Dedifferentiated amniotic fluid mesenchymal stem cell (primary cell): ENCODE measurements around the gene ALG6.
A peak's percentile ranks its signal among the peaks of the same experiment; 100 is the strongest.

ENCODE experiments used
- DNase-seq: peaks from one replicate; pipeline ENCODE4 v3.0.0-alpha.2; 2016; ENCODE audit errors: extremely low spot score

The ALG6 gene

GRCh38 chr1:63367215-63368103 lies at the start of gene ALG6:
Gene ALG6, plus strand, starts transcription at chr1:63367627. Its CDS starts 3,351 bp downstream, at chr1:63370978.
- peak; percentile 83 for DNase-seq

- DNase-seq, result no peak
These were observed 49.6 kb upstream of the ALG6 start for GRCh38 chr1:63317817-63318152.

- DNase-seq, result no peak
These were observed 49.0 kb upstream of the ALG6 start for GRCh38 chr1:63318201-63318979.

GRCh38 chr1:63319046-63320021 lies 48.1 kb upstream of the ALG6 start:
- DNase-seq, result no peak

- no peak for DNase-seq
These were observed 47.3 kb upstream of the ALG6 start for GRCh38 chr1:63320022-63320721.

- no peak for DNase-seq
These were observed 46.2 kb upstream of the ALG6 start for GRCh38 chr1:63321066-63321784.

GRCh38 chr1:63321785-63322113 lies 45.7 kb upstream of the ALG6 start:
- no peak for DNase-seq

- DNase-seq, result no peak
These were observed 45.1 kb upstream of the ALG6 start, which contains the start of gene FOXD3 for GRCh38 chr1:63322114-63322943. Gene FOXD3, plus strand, starts transcription at chr1:63322567. Its CDS starts 492 bp downstream, at chr1:63323059.

GRCh38 chr1:63322944-63323864 lies 44.2 kb upstream of the ALG6 start:
- no peak for DNase-seq

GRCh38 chr1:63323865-63324778 lies 43.3 kb upstream of the ALG6 start:
- no peak for DNase-seq

GRCh38 chr1:63324779-63325119 lies 42.7 kb upstream of the ALG6 start:
- DNase-seq, result no peak

- no peak for DNase-seq
These were observed 42.0 kb upstream of the ALG6 start for GRCh38 chr1:63325279-63325985.

- no peak for DNase-seq
These were observed 41.3 kb upstream of the ALG6 start for GRCh38 chr1:63326106-63326472.

GRCh38 chr1:63326473-63327380 lies 40.7 kb upstream of the ALG6 start:
- DNase-seq, result no peak

- DNase-seq, result peak; percentile 59
These were observed 39.9 kb upstream of the ALG6 start for GRCh38 chr1:63327417-63328054.
